Activated CD4-positive, CD25-positive, alpha-beta regulatory T cell treated with anti-CD3 and anti-CD28 coated beads, Interleukin-2, amount 50 U/mL, for 24 hours (primary cell): ENCODE data around the gene WNT2B.

Experiments
- ATAC-seq, 2 donors: fragments of 150-1000 bp; cut with Tn5 transposase; one replicate each; pipeline ENCODE4 v1.10.0; 2021; ENCODE audit warnings: mild to moderate bottlenecking in 1 of 2, moderate library complexity in 1 of 2

WNT2B gene

GRCh38 chr1:112505400-112505785 lies 3.4 kb upstream of the WNT2B start:
- no peak for ATAC-seq

GRCh38 chr1:112505878-112506277 lies 2.9 kb upstream of the WNT2B start:
- ATAC-seq: no peak

GRCh38 chr1:112506306-112506705 lies 2.5 kb upstream of the WNT2B start:
- ATAC-seq: no peak

- no peak for ATAC-seq
Observed at GRCh38 chr1:112506731-112507130, 2.0 kb upstream of the WNT2B start.

GRCh38 chr1:112507336-112507735 lies 1.4 kb upstream of the WNT2B start:
- no peak for ATAC-seq

- ATAC-seq: peak; percentile 7 to 28
Observed at GRCh38 chr1:112507921-112508277, 866 bp upstream of the WNT2B start.

GRCh38 chr1:112509005-112509659 lies 367 bp downstream of the WNT2B start:
- ATAC-seq: peak; percentile 33 to 45

GRCh38 chr1:112509660-112510178 lies 954 bp downstream of the WNT2B start:
- ATAC-seq: no peak

GRCh38 chr1:112510340-112510739 lies 1.6 kb downstream of the WNT2B start:
- no peak for ATAC-seq

- no peak for ATAC-seq
Observed at GRCh38 chr1:112511897-112512296, 3.1 kb downstream of the WNT2B start.

GRCh38 chr1:112513112-112513870 lies 4.5 kb downstream of the WNT2B start:
- ATAC-seq: no peak

GRCh38 chr1:112514901-112515300 lies 6.1 kb downstream of the WNT2B start:
- ATAC-seq: no peak

- no peak for ATAC-seq
Observed at GRCh38 chr1:112515311-112516009, 6.7 kb downstream of the WNT2B start.

GRCh38 chr1:112516141-112516540 lies 7.4 kb downstream of the WNT2B start:
- ATAC-seq: no peak

- no peak for ATAC-seq
Observed at GRCh38 chr1:112517231-112517630, 8.5 kb downstream of the WNT2B start.

- ATAC-seq: no peak
Observed at GRCh38 chr1:112517646-112518045, 8.9 kb downstream of the WNT2B start.

GRCh38 chr1:112518186-112518585 lies 9.4 kb downstream of the WNT2B start:
- ATAC-seq: no peak

- no peak for ATAC-seq
Observed at GRCh38 chr1:112520166-112520565, 11.4 kb downstream of the WNT2B start.

- ATAC-seq: no peak
Observed at GRCh38 chr1:112522621-112523020, 13.9 kb downstream of the WNT2B start.

- no peak for ATAC-seq
Observed at GRCh38 chr1:112524251-112524650, 15.5 kb downstream of the WNT2B start.

GRCh38 chr1:112524986-112525385 lies 16.2 kb downstream of the WNT2B start:
- ATAC-seq: no peak

GRCh38 chr1:112527266-112528010 lies 18.7 kb downstream of the WNT2B start:
- no peak for ATAC-seq

GRCh38 chr1:112528076-112528475 lies 19.3 kb downstream of the WNT2B start:
- ATAC-seq: no peak
